Stimulated activated CD4-positive, alpha-beta T cell treated with anti-CD3 and anti-CD28 coated beads, Interleukin-1b, Interleukin-23, amount 100 ng/mL, for 48 hours (primary cell): Measurements from ENCODE around the gene HDGFL3.
"Not testable (repeated sequence)": the region's sequence is repeated elsewhere in the genome, so short reads cannot be mapped to it uniquely, and the experiment has no call there.

Experiments used
- DNase-seq: peaks from one replicate; pipeline ENCODE4 v3.0.0-alpha.2; 2020

HDGFL3 gene

DNA sequence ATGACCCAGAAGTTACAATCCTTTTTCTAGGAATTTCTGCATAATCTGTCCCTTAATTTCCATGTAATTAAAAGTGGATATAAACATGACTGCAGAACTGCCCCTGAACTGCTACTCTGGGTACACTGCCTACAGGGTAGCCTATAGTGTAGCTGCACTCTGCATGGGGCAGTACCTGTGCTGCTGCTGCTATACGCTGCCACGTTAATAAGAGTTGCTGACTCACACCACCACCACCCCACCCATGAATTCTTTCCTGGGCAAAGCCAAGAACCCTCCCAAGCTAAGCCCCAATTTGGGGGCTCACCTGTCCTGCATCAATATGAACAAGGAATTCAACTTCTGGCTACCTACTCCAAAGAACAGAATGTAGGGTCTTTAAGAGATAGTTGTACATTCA lies 13.9 kb downstream of the HDGFL3 start:
- no peak for DNase-seq

DNA sequence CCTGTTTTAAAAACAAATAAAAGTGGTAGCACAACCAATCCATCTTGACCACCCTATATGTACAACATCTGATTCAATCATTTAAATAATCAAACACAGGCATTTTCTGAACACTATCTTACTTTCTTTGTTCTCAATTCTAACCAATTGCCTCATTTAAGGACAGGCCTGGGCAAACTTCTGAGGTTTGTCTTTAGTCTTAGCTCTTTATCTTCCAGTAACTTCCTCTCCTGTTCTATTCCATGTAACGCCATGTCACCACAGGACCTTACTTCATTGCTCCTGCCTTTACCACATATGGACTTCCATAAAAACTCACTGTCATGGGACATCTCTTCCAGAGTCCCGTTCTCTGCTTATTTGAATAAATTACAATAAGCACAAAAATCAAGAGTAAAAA lies 14.9 kb downstream of the HDGFL3 start:
- no peak for DNase-seq

DNA sequence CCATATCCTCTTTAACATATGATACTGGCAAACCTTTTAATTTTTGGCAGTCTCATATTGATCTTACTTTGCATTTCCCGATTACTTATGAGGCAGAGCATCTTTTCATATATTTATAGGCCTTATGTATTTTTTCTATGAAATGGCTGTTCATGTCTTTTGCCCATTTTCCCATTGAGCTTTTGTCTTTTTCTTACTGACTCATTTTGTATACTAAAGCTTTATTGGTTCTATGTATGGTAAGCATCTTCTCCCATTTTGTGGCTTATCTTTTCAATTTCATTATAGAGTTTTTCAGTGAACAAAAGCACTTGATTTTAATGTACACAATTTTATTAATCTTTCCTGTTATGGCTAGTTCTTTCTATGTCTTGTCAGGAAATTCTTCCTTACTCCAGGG lies 17.2 kb downstream of the HDGFL3 start:
- no peak for DNase-seq

DNA sequence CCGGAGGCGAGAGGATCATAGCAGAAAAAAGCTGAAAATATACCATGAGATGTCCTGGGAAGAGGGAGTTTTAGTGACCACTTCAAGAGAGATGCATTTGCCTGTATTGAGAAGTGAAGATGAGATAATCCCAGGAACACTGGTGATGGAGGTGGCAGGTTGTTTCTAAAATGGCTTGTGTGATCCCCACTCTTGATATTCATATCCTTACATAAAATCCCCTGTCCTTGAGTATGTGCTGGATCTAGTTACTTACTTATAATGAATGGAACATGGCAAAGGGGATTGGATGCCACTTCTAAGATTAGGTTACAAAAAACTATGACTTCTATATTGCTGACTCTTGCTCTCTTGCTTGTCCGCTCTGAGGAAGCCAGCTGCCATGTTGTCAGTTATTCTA lies 22.1 kb downstream of the HDGFL3 start:
- DNase-seq: no peak

DNA sequence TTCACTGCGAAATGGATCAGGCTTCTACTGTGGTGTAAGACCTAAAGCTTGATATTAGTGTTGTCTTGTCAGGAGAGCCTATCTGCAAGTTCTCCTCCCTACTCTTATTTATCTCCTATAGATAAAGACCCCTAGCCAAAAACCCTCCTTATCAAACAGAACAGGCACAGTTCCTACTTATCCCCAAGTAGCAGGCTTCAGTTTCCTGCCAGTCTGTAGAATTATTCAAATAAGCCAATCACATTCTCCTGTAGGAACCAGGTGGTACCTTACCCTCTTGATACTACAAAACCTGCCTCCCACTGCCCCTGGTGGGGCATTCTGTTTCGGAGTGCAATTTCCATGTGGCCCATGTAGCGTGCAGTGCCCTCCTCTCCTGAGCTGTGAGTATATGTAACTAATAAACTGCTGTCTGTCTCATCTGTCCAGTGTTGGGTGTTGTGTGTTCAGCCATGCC lies 28.7 kb downstream of the HDGFL3 start:
- no peak for DNase-seq

DNA sequence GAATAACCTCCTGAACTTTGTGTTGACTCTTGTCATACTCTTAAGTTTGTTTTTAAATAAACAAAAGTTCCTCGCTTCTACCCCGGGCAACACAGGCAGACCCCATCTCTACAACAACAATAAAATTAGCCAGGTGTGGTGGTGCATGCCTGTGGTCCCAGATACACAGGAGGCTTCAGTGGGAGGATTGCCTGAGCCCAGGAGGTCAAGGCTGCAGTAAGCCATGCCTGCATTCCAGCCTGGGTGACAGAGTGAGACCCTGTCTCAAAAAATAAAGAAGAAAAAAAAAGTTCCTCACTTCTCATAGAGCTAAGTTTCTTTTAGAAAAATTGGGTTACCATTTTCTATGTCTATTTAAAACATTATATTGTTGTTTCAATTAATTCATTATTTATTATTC lies 29.2 kb downstream of the HDGFL3 start:
- no peak for DNase-seq

DNA sequence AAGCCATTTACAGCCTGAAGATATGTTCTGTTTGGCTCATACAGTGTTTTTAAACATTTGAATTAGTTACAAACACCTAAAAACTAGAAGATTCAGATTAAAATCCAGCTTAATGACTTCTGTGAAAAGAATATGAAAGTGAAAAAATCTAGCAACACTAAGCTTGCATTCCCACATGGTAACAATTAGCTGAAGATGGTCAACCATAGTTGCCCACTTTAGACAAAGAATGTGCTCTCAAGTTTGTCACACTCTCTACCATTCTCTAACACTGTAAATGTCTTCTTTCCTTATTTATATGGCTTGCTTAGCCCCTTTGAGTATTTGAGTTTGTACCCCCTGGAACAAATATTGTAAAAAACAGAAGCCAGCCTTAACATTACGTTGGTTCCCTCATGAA lies 32.7 kb downstream of the HDGFL3 start:
- DNase-seq: no peak

DNA sequence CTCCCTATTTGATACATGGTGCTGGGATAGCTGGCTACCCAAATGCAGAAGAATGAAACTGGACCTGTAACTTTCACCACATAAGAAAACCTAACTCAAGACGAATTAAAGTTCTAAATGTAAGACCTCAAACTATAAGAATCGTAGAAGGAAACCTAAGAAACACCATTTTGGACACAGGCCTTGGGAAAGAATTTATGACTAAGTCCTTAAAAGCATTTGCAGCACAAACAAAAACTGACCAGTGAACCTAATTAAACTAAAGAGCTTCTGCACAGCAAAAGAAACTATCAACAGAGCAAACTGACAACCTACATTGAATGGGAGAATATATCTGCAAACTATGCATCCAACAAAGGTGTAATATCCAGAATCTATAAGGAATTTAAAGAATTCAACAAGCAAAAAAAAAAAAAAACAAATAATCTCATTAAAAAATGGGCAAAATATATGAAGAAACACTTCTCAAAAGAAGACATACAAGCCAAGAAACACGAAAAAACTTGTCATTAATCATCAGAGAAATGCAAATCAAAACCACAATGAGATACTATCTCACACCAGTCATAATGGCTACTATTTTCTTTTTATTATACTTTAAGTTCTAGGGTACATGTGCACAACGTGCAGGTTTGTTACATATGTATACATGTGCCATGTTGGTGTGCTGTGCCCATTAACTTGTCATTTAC lies 37.0 kb downstream of the HDGFL3 start:
- no peak for DNase-seq

DNA sequence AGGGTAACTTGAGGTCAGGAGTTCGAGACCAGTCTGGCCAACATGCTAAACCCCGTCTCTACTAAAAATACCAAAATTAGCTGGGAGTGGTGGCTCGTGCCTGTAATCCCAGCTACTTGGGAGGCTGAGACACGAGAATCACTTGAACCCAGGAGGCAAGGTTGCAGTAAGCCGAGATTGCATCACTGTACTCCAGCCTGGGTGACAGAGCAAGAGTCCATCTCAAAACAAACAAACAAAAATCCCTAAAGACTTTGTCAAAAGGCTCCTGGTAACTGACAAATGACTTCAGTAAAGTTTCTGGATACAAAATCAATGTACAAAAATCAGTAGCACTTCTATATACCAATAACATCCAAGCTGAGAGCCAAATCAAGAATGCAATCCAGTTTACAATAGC lies 38.0 kb downstream of the HDGFL3 start:
- DNase-seq: not testable (repeated sequence)

DNA sequence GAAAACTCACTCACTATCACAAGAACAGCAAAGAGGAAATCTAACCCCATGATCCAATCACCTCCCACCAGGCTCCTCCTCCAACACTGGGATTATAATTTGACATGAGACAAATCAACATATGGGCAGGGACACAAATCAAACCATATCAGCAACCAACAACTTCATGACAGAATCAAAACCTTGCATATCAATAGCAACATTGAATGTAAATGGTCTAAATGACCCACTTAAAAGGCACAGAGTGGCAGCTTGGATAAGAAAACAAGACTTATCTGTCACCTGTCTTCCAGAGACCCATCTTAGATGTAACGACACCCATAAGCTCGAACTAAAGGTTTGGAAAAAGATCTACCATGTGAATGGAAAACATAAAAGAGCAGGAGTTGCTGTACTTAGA lies 40.8 kb downstream of the HDGFL3 start:
- no peak for DNase-seq

DNA sequence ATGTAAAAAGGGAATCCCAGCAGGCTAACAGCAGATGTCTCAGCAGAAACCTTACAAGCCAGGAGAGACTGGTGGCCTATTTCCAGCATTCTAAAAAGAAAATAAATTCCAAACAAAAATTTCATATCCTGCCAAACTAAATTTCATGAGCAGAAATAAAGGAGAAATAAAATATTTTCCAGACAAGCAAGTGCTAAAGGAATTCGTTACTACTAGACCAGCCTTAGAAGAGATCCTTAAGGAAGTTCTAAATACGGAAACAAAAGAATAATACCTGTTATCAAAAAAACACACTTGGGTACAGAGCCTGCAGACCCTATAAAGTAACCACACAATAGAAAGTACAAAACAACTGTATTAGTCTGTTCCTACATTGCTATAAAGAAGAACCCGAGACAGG lies 41.4 kb downstream of the HDGFL3 start:
- no peak for DNase-seq

DNA sequence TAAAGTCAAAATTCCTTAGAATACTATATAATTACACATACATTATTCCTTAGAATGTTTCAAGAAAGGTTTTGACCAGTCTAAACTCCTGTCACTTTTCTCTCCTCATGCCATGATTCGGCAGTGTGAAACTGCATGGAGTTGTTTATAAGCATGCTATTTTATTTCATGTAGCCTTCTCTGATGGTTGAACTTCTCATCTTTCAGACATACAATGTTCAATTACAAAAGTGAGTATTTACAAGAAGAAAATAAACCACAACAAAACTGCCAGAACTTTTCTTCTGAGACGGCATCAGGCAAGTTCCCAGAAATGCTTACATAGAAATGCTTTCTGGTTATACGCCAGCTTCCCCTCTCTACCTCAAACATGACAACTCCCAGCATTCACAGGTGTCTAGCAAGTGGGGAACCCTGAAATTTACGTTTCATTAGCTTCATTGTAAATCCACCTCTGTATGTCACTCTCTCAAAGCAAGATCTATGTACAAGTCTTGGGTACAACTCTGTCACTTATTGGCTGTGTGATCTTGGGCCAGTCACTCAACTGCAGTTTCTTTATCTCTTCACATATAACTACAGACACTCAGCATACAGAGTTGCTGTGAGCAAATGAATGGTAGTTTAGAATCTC lies 42.7 kb downstream of the HDGFL3 start:
- DNase-seq: no peak

DNA sequence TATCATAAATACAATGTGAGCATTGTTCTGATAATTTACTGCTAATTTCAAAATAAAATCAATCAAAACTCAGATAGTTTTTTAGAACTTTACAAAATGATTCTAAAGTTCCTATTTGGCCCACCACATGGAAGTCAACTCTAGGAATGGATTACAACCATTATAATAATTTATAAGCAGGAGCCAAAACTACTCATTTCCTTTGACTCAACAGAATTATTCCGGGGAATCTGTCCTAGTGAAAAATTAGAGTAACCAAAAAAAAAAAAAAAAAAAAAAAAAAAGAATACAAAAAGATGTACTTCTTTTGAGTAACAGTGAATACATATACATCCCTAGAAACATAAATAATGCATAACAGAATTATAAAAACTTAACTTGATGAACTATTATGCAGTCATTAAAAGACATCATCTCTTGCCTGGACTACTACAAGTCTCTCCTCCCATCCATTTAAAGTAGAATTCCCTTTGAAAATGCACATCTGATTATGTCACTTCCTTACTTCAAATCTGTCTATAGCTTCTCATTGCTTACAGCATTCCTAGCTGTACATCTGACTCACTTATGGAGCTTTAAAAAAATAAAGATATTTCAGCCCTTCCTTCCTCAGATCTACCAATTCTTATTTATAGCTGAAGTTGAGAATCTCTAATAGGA lies 43.4 kb downstream of the HDGFL3 start:
- no peak for DNase-seq

DNA sequence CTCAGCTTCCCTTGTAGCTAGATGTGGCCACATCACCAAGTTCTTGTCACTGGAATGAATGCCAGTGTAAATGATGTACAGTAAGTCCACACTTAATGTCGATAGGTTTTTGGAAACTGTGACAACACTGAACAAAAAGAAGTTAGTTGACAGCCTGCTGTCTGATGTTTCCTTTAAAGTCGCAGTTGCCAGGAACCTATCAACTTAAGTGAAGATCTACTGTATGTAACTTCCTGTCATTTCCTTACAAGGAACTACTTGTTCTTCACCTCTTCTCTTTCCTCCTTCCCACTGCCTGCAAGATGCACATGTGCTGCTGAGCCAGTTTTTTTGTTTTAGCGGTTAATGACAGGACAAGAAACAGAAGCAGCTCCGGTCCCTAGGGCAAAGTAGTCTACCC lies 44.6 kb downstream of the HDGFL3 start:
- no peak for DNase-seq

DNA sequence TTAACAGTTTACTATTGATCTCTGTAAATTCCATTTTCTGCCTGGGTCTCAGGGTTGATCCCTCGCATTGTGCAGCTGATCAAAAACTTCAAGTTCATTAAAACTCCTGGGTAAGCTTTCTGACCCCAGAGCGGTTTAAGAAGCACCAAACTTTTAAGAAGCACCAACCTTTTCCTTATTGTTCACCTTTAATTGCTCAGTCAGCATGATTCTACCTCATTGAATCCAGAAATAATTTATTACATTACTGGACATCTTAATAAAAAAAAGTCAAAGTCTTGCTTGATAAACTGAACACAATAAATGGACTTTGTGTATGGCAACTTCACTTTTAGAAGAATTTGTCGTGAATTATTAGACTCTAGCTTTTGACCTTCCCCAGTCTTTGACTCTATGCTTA lies 46.9 kb downstream of the HDGFL3 start:
- DNase-seq: no peak

DNA sequence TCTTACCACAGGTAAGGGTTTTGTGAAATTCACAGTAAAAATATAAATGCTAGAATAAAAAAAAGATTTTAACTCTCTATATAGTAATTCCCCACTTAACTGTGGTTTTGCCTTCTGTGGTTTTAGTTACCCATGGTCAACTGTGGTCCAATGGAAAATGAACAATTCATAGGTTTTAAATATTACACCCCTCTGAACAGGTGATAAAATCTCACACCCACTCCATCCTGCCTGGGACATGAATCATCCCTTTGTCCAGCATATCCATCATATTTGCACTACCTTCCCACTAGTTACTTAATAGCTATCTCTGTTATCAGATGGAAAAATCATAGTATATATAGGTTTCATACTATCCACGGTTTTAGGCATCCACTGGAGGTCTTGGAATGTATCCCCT lies 49.2 kb downstream of the HDGFL3 start:
- no peak for DNase-seq

DNA sequence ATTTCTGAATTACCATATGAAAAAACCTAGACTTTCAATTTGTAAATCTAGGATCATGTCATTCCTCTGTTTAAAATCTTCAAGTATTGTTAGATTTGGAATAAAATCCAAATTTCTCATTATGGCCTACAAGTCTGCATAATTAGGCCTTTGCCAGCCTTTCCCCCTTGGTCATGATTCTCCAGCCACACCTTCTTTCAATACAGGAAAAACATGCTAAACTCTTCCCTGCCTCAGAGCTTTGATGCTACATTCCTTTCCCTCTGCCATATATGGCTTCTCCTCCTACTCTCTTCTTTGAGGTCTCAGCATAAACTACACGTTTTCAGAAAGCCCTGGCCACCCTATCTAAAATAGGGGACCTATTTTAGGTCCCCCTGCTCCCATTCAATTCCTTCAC lies 51.7 kb downstream of the HDGFL3 start:
- DNase-seq: no peak

DNA sequence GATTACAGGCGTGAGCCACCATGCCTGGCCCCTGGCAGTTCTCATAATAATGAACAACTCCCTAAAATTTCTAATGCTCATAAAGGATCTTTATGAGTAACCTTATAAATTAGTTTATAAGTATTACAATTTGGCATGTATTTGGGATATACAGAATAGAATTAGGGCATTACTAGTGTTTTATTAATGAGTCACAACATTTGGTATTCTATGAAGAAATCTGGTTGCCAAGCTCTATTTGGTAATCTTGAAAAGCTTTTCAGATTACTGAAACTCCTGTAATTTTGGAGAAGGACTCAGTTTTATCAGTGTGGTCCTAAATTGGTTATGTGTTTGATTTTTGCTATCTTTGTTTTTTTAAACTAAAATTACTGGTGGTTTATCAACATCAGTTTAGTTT lies 54.3 kb downstream of the HDGFL3 start:
- DNase-seq: no peak

DNA sequence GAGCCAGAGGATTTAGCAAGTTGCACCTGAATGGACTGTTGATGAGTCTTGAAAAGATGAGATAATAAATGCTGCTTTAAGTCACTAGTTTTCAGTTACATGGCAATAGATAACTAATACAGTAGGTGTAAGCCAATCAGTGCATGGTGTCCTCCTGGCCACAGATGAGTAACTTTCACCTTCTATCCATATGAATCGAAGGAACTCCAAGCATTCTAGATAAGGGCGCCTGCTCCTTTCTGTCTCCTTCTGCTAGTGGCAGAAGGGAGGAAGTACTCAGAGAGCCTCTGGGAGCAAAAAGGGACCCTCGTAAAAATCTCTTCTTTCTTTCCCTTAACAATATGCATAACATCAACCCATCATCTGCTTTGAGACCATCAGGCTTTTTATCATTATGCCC lies 62.9 kb downstream of the HDGFL3 start:
- no peak for DNase-seq

DNA sequence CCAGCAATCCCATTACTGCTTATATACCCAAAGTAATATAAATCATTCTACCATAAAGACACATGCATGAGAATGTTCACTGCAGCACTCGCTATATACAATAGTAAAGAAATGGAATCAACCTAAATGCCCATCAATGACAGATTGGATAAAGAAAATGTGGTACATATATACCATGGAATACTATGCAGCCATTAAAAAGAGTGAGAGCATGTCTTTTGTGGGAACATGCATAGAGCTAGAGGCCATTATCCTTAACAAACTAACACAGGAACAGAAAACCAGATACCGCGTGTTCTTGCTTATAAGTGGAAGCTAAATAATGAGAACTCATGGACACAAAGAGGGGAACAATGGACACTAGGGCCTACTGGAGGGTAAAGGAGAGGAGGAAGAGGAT lies 65.5 kb downstream of the HDGFL3 start:
- DNase-seq: not testable (repeated sequence)

DNA sequence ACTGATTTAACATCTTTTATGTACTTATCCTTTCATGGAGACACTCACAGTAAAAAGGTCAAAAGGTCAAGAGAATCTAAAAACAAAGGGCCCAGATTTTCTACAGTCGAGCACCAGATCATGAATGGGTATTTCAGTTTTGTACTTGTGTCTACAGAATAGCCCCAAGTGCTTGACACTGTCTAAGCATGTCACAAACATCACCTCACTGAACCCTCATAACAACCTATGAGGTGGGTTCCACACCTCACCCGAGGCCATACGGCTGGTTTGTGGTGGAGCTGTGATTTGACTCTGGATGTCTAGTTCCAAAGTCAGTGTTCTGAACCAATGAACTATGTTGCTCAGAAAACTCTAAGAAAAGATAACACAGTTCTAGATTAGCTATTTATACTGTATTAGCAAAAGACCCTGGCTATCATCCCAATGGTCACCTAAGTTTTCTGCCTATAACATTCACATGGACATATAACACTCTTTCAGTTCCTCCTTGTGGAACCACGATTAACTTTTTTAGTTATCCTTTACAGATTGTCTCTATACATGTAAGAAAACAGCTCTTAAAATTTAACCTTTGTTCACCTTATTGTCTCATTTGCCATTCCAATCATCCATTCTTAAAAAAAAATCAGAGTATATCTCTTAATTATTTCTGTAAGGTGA lies 74.6 kb downstream of the HDGFL3 start:
- no peak for DNase-seq

DNA sequence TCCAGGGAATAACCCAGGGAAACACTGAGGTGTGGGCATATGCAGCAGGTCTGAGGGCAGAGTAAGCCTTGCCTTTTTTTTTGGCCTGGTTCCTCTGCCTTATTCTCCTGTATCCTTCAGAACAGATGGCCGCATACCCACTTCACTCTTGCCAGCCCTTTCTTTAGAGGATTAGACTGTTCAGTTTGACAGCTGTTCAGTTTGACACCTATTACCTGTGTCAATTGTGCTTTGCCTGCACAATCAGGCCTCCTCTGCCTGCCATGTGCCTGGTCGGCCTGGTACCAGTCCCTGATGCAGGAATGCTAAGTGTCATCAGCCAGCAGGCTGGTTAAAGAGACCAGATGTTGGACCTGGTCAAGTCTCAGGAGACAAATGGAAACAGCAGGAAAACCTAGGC lies 77.8 kb downstream of the HDGFL3 start:
- no peak for DNase-seq

DNA sequence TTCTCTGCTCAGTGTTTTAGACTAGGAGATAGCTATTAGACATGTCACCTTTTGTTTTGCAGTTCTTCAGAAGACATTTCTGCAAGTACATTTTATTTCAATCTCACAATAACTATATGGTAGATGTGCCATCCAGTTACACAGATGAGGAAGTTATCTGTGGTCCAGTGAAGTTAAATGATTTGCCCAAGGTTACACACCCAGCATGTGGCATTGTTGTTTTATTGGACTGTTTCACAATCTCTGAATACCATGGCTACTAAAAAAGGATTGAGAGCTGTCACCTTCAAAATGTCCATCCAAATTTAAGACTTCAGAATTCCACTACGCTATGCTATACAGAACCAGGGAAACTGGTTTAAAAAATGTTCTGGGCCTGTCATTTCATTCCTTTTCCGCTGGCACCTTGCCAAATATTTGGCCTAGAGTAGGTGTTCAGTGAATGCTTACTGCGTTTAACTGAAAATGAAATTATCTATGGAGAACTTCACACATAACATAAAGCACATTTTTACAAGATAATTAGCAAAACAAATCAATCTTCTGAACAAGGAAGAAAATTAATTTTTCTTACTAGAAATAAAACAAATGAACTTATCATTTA lies 80.0 kb downstream of the HDGFL3 start:
- DNase-seq: no peak

DNA sequence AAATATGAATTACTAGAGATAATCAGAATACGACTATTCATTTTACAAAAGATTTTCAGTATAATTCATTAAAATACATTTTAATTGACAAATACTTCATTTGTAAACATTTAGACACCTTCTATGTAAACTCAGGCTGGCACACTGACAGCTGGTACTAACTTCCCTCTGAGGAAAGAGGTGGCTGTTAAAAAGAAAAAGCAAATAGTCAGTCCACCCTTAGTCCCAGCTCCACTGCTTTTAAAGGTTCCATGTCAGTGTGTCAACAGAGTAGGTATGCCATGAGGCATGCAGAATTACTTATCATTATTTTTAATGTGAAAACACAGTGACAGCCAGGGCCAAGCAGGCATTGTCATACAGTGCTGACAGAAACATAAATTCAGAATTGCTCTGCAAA lies 84.1 kb downstream of the HDGFL3 start:
- DNase-seq: no peak
